Islet of Langerhans (tissue), 1 donor: ENCODE measurements around the gene ABTB2.
"Not testable (repeated sequence)": the region's sequence is repeated elsewhere in the genome, so short reads cannot be mapped to it uniquely, and the experiment has no call there.

Source experiments
- FAIRE-seq: peaks from one replicate; lab custom pipeline; 2011; peaks lifted over from hg19 to GRCh38; lab: Jason Lieb, UNC

The ABTB2 gene

GRCh38 chr11:34185926-34186841, 171.6 kb downstream of the ABTB2 start:
- no peak for FAIRE-seq

DNA sequence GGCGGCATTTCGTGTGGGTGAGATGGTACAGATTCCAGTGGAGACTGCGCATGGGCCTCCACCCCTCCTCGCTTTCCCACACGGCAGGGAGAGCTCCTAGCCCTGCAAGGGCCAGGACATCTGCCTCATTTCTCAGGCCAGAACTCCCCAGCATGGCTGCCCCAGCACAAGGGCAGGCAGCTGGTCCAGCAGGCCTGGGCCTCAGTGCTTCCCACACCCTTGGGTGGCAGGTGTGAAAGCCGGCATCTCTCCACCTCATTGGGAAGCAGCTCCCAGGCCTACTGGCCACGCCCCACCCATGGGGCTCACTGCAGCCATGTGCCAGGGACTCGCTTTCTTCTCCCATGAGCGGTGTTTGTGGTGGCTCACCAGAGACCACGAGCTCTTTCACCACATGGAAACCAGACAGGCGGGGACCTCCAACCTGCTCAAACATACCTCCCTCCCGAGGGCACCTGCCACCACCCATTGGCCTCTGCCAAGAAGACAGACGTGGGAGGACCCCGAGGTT, 173.2 kb downstream of the ABTB2 start:
- no peak for FAIRE-seq

GRCh38 chr11:34183848-34184391, 173.9 kb downstream of the ABTB2 start:
- no peak for FAIRE-seq

- no peak for FAIRE-seq
Observed at GRCh38 chr11:34182921-34183685, 174.7 kb downstream of the ABTB2 start.

DNA sequence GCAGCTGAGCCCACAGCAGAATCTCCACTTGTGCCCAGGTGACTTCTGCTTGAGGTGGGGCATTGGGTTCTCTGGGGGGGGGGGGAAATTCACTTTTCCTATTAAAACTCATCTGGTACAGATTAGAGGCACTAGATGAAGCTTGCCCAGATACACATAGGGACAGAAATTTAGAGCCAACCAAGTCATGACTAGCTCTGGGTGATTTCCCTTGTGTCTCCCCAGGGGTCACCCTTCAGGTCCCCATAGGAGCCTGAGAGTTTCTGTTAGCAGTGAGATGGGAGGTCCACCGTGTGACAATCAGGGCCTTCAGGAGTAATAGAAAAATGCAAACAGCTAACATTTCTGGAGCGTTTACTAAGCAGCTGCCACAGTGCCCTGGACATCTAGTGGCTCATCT, 175.4 kb downstream of the ABTB2 start:
- FAIRE-seq, result no peak

DNA sequence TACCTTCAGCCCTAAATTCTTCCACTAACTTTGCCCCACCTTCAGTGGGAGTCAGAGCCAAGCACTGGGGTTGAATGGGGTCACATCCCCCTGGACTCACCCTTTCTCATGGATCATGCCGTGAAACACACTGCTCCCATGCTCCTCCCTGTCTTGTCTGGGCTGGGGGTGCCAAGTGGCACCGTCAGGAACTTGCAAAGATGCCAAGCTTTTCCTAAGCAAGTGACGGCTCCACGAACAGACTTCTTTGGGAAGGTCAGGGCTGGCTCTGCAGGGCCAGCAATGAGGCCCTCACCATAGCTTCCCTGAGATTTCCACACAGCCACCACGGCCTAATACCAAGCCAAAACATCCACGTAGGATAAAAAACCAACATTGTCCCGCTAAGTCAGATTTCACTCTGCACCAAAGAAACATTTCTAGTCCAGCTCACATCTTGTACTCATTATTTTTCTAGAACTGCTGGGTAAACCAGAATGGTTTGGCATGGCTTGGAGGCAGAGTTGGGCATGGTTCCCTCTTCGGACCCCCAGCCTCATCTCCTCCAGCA, 175.9 kb downstream of the ABTB2 start:
- FAIRE-seq, result no peak

- no peak for FAIRE-seq
Observed at GRCh38 chr11:34181251-34181650, 176.6 kb downstream of the ABTB2 start.

DNA sequence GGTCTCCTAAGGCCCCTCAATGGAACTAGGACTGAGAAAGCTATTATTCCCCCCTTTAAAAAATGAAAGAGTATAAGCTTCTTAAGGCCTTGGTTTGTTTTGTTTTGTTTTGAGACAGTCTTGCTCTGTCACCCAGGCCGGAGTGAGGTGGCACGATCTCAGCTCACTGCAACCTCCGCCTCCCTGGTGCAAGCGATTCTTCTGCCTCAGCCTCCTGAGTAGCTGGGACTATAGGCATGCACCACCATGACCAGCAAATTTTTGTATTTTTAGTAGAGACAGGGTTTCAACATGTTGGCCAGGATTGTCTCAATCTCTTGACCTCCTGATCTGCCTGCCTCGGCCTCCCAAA, 177.0 kb downstream of the ABTB2 start:
- FAIRE-seq, result not testable (repeated sequence)

- no peak for FAIRE-seq
Observed at GRCh38 chr11:34180040-34180813, 177.6 kb downstream of the ABTB2 start.

DNA sequence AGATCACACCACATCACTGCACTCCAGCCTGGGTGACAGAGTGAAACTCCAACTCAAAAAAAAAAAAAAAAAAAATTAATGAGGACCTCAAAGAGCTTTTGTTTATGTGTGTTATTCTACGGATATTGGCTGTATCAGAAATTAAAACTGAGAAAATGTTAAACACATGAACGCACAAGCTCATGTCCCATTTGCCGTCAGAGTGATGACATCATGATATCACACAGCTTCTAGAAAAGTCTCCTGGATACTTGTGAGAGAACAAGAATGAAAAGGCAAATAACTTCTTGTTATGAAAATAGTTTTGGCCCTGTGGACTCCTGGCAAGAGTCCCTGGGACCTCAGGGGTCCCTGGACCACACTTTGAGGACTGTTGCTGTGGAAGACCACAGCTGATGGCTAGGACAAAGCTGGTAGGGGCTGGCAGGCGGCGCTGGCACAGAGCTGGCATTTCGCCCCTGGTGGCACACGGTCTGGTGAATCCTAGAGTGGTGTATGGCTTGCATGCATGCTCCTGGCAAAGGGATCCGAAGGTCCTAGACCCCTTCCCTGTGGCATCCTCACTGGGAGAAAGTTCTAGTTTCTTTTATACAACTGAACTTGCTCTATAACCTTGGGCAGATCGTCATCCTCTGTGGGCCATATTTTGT, 178.7 kb downstream of the ABTB2 start:
- no peak for FAIRE-seq

- FAIRE-seq, result no peak
Observed at GRCh38 chr11:34178209-34178821, 179.5 kb downstream of the ABTB2 start.

DNA sequence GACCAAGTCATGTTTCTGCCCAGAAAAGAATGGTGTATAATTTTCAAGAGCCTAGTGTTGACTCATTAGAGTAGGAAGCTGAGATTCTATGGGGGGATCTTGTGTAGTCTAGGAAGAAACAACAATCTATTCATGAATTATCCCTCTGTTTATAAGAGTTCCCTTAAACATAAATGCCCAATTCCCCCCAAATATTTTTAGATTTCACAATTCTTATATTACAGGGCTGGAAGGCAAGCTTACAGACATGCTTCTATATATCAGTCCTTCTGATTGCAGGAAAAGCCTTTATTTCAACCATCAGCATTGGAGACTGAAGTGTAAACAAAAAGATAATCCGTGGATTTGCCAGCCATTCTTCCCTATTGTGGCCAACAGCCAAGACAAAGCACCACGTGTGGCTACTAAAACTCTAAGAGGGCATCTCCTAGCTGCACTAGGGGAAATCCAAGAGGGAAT, 181.0 kb downstream of the ABTB2 start:
- no peak for FAIRE-seq

- FAIRE-seq, result no peak
Observed at GRCh38 chr11:34175284-34176019, 182.4 kb downstream of the ABTB2 start.

DNA sequence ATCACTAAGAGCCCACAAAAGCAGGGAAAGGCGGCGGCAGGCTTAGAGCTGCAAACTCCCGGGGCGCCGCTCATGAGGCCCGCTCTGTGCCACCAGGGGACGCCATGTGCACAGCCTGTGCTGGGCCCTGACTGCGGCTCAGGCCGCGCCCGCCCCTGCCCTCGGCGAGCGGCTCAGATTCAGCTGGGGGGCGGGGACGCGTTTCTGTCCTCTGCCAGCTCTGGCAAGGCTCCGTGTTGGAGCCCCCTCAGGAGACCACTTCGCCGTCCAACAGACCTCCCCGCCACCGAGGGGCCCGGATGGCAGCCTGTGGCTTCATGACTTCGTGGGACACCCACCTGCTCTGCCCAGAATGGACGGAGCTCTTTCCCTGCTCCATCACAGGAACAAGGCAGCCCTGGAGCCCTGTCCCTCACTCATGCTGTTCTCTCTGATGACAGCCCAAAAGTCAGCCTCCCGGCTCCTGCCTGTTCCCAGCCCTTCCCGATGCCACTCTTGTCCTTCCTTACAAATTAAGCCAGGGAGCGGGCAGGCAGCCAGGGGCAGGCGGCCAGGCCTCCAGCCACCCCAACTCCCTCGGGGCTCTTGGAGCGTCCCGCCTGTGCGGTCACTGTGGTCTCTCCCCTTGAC, 183.3 kb downstream of the ABTB2 start:
- FAIRE-seq, result no peak

DNA sequence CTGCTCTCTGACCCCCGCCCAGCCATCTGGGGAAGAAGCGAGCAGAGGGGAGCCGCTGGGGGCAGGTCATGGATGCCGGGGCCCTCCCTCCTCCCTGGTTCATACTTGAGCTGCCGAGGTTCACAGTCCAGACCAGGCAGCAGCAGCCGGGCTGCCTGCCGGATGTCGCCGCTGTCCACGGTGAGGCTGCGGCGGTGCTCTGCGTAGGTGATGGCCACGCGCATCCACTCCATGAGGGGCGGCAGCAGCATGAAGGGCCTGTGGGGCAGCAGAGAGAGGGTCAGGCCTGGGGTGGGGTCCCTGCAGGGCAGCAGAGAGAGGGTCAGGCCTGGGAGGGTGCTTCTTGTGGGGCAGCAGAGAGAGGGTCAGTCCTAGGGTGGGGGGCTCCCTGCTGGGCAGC, 184.8 kb downstream of the ABTB2 start:
- FAIRE-seq, result no peak

GRCh38 chr11:34169686-34170085, 188.1 kb downstream of the ABTB2 start:
- no peak for FAIRE-seq

DNA sequence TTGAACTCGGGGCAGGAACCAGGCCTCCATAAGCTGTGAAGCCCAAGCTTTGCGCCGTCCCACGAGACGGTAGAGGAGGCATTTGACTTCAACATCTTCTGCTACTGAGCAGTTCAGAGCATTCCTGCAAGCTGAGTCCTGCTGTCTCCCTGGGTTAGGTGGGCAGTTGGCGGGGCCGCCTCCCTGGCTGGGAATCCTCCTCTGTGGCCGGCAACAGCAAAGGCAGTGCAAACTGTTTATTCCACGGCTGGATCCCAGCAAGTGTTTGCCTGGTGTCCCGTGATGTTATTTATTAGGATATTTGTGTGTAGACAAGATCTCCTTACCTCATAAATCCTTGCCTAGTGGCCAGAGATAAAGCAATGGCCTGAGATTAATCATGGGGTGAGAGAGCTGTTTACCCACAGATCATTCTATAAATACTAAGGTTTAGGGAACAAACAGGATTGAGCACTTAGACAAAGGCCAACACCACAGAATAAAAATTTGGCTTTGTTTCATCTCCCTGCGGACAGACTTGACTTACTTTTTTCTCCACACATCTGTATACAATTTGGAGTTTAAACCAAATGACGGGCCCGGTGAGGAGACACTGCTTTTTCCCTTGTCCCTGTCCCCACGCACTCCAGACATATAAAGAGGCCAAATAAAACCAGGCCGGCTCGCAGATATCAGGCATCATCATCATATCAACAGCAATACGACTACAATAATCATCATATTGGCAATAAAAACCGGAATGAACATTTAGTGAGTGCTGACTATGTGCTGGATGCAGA, 189.0 kb downstream of the ABTB2 start:
- FAIRE-seq, result no peak

- FAIRE-seq, result no peak
Observed at GRCh38 chr11:34167961-34168360, 189.8 kb downstream of the ABTB2 start.
